Activated CD4-positive, alpha-beta memory T cell treated with anti-CD3 and anti-CD28 coated beads for 36 hours (primary cell): ENCODE measurements around the gene TRIM72. TPM values are rescaled to one million over a fixed set of nuclear protein-coding genes. Genes with fewer than 3 reads are reported as not detected.
"Not testable (repeated sequence)": the region's sequence is repeated elsewhere in the genome, so short reads cannot be mapped to it uniquely, and the experiment has no call there.

Experiments
- CTCF ChIA-PET: fragments of 350-600 bp; sonication (Branson Sonifier 250); formaldehyde crosslinking; loops from one replicate; lab custom pipeline; 2021; ENCODE audit warnings: antibody characterized with exemption, inconsistent platforms; lab: Charles Lee
- POLR2A ChIA-PET: fragments of 350-600 bp; sonication (Branson Sonifier 250); formaldehyde crosslinking; loops from one replicate; lab custom pipeline; 2021; ENCODE audit warnings: antibody characterized with exemption; lab: Charles Lee
- DNase-seq: peaks from one replicate; pipeline ENCODE4 v3.0.0-alpha.2; 2020
- H3K27ac Mint-ChIP-seq: one replicate; pipeline ENCODE4 v1.8.0; 2021; ENCODE audit warnings: mixed read lengths
- H3K27me3 Mint-ChIP-seq: one replicate; pipeline ENCODE4 v1.8.0; 2021; ENCODE audit warnings: mixed read lengths
- H3K36me3 Mint-ChIP-seq: one replicate; pipeline ENCODE4 v1.8.0; 2021; ENCODE audit warnings: mixed read lengths
- H3K4me1 Mint-ChIP-seq: one replicate; pipeline ENCODE4 v1.8.0; 2021; ENCODE audit warnings: low read depth, mixed read lengths
- H3K4me3 Mint-ChIP-seq: one replicate; pipeline ENCODE4 v1.8.0; 2021; ENCODE audit warnings: mild to moderate bottlenecking, mixed read lengths
- H3K9me3 Mint-ChIP-seq: one replicate; pipeline ENCODE4 v1.8.0; 2021; ENCODE audit warnings: mixed read lengths
- intact Hi-C: fragments of 100-400 bp; cut with micrococcal nuclease; formaldehyde crosslinking; loops from one replicate; pipeline ENCODE4 v1.15.1; 2023
- total RNA-seq, 2 experiments: library from RNA; stranded (reverse); gene quantifications; one replicate each; pipeline ENCODE4 v1.2.3, GENCODE V29; 2021

TRIM72 gene, protein sequence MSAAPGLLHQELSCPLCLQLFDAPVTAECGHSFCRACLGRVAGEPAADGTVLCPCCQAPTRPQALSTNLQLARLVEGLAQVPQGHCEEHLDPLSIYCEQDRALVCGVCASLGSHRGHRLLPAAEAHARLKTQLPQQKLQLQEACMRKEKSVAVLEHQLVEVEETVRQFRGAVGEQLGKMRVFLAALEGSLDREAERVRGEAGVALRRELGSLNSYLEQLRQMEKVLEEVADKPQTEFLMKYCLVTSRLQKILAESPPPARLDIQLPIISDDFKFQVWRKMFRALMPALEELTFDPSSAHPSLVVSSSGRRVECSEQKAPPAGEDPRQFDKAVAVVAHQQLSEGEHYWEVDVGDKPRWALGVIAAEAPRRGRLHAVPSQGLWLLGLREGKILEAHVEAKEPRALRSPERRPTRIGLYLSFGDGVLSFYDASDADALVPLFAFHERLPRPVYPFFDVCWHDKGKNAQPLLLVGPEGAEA
- total RNA-seq, result not detected

DNA sequence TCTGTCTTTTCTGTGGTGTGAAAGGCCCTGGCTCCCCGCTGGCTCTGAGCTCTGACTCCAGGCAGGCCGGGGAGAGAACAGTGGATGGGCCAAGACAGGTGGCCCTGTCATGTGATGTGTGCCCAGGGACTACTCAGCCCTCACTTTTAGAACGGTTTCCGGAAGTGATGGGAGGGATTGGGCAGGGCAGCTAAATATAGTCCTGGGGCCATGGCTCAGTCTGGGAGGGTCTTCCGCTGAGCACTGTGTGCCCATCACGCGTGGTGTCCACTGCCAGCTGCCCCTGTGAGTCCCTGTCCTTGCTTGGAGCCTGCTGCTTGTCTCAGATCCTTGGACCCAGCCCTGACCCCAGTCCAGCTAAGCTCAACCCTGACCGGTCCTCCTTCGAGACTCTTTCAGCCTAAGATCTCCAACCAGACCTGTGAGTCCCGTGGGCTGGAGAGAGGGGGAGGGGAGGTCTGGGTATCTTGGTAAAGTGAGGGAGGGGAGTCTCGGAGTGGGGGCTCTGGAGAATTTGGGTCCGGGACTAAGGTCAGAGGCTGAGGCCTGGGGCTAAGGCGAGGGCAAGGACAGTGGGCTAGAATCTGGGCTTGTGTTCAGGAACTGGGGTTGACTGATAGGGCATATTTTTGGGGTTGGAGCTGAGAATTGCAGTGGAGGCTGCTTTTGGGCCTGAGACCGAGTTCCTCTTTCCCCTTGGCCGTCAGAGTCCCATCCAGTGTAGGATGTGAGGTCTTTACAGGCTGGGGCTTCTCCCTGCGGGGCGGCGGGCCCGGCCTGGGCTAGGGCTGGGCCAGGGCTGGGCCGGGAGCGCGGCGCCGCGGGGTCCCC lies at the start of gene TRIM72:
Gene TRIM72, plus strand, starts transcription at position 243 of the 831 bp plus-strand sequence. CDS start 620 bp downstream, outside the sequence.
- H3K27ac Mint-ChIP-seq, result no peak within 1 kb of the TSS
- DNase-seq, result no peak
- H3K4me3 Mint-ChIP-seq, result no peak within 1 kb of the TSS
- CTCF ChIA-PET, result interaction anchor here (0.9 kb wide), 1 partner anchor 72 kb away, joined by 6 read pairs; no protein-coding TSS in a partner anchor
- H3K9me3 Mint-ChIP-seq, result no peaks in the 10 kb centered on the region
- intact Hi-C loops, result no loop called here
- POLR2A ChIA-PET, result interaction anchor here (2.1 kb wide), 1 partner anchor 34 kb away, joined by 10 read pairs; the partner anchor contains the start of gene FUS
- no peaks in the 10 kb centered on the region for H3K36me3 Mint-ChIP-seq
- peaks cover 42% of the 10 kb centered on the region for H3K27me3 Mint-ChIP-seq
- H3K4me1 Mint-ChIP-seq, result peaks cover 21% of the 10 kb centered on the region

DNA sequence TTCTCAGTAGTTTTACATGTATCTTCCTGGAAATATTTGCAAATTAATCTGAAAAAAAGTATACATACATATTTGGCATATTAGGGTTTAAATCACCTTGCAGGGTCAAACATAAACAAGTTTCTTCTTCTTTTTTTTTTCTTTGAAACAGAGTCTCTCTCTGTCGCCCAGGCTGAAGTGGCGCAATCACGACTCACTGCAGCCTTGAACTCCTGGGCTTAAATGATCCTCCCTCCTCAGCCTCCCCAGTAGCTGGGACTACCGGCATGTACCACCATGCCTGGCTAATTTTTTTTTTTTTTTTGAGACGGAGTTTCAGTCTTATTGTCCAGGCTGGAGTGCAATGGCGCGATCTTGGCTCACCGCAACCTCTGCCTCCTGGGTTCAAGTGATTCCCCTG lies 46.6 kb upstream of the TRIM72 start:
- intact Hi-C loops, result no loop called here
- Mint-ChIP-seq H3K27ac (no peak overlapping the region), H3K36me3 (no peaks in the 10 kb centered on the region), H3K4me3 (no peak overlapping the region), H3K4me1 (no peaks in the 10 kb centered on the region), H3K9me3 (no peaks in the 10 kb centered on the region), H3K27me3 (no peaks in the 10 kb centered on the region)
- no peak for DNase-seq
- ChIA-PET CTCF (interaction anchor here (1.0 to 1.9 kb wide), 2 partner anchors 9 to 25 kb away, joined by 4 to 10 read pairs; no protein-coding TSS in a partner anchor), POLR2A (interaction anchor here (0.7 kb wide), 1 partner anchor 26 kb away, joined by 3 read pairs; no protein-coding TSS in a partner anchor)

DNA sequence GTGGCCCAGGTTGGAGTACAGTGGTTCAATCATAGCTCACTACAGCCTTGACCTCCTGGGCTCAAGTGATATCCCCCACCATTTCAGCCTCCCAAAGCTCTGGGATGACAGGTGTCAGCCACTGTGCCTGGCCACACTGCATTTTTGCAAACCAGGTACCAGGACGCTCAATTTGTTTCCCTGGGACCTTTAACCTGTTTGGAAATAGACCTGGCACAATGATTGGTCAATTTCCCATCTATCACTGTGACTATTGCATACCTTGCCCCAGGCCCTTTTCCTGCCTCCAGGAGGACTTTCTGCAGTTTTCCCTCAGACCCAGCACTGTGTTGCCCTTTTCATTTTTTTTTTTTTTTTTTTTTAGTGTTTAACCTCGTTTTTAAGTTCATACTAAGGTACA lies 45.1 kb upstream of the TRIM72 start:
- DNase-seq, result no peak
- no peaks in the 10 kb centered on the region for H3K4me1 Mint-ChIP-seq
- ChIA-PET POLR2A (no interaction called here), CTCF (interaction anchor here (1.9 kb wide), 1 partner anchor 27 kb away, joined by 10 read pairs; no protein-coding TSS in a partner anchor)
- intact Hi-C loops, result no loop called here
- no peaks in the 10 kb centered on the region for H3K36me3 Mint-ChIP-seq
- H3K9me3 Mint-ChIP-seq, result no peaks in the 10 kb centered on the region
- no peak overlapping the region for H3K4me3 Mint-ChIP-seq
- no peaks in the 10 kb centered on the region for H3K27me3 Mint-ChIP-seq
- no peak overlapping the region for H3K27ac Mint-ChIP-seq

DNA sequence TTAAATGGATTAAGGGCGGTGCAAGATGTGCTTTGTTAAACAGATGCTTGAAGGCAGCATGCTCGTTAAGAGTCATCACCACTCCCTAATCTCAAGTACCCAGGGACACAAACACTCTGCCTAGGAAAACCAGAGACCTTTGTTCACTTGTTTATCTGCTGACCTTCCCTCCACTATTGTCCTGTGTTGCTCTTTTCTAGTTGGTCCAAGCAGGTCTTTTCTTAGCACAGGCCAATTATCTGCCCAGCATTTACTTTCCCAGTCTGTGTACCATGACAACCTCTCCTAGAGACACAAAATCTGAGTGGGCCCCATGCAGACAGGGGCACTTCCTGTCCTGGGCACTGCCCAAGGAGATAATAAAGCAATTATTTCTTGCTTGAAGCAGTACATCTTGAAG lies 43.9 kb upstream of the TRIM72 start:
- intact Hi-C loops, POLR2A ChIA-PET, H3K36me3 Mint-ChIP-seq, H3K27me3 Mint-ChIP-seq, H3K9me3 Mint-ChIP-seq, H3K4me3 Mint-ChIP-seq, H3K27ac Mint-ChIP-seq, CTCF ChIA-PET, H3K4me1 Mint-ChIP-seq, DNase-seq: not testable (repeated sequence)

DNA sequence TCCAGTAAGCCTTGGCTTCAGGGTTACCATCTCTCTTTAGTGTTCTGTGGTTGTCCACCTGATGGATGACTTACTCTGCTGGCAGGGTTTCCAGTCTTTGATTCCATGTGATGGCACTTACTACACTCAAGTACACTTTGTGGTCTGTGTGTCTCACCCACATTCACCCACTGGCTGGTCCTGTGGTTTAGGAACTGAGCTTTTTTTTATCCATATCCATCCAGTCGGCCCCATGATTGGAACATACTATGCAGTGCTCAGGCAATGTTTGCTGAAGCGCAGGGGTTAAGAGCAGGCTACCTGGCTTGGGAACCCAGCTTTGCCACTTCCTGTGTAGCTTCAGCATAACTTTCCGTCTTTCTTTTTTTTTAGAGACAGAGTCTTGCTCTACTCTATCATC lies 36.8 kb upstream of the TRIM72 start:
- Mint-ChIP-seq H3K27me3 (peaks cover 4% of the 10 kb centered on the region), H3K27ac (peak overlapping the region; percentile 7)
- POLR2A ChIA-PET, result interaction anchor here (1.1 to 4.1 kb wide), 3 partner anchors 12 to 25 kb away, joined by 3 to 15 read pairs (median 5); partner anchors contain the start of gene PYCARD

DNA sequence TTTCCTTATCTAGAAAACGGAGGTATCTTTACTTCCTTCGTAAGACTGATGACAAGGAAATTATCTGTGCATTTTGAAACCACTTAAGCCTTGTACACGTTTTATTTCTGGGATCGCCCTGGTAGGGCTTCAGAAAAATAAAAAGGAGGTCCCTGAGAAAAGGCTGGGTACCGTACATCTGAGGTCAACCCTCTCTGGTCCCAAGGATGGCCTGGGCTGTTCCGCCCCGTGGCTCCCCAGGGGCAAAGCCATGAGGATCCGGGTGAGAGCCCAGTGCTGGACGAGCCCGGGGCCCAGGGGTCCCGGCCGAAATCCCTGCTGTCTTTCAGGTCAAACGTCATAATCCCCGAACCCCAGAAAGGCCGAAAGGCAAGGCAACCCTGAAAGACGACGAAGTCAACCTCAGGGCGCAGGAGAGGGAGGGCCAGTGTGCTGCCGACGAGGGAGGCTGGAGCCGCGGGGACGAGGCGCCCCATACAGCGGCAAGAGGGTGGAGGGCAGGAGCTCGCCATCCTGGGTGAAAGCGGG lies 34.6 kb upstream of the TRIM72 start:
- Mint-ChIP-seq H3K27me3 (peaks cover 4% of the 10 kb centered on the region), H3K27ac (peak overlapping the region; percentile 99), H3K4me3 (peak overlapping the region; percentile 86), H3K36me3 (peaks cover 41% of the 10 kb centered on the region), H3K9me3 (no peaks in the 10 kb centered on the region), H3K4me1 (peaks cover 40% of the 10 kb centered on the region)
- intact Hi-C loops, result loop anchor here (1.0 to 5.0 kb wide), 3 partner anchors 37 to 698 kb away; no protein-coding TSS in a partner anchor
- POLR2A ChIA-PET, result interaction anchor here (0.5 to 4.1 kb wide), 22 partner anchors 10 to 694 kb away, joined by 3 to 44 read pairs (median 6); partner anchors contain the start of genes ARMC5, BCKDK, KAT8 and ORAI3
- DNase-seq, result no peak
- CTCF ChIA-PET, result interaction anchor here (0.6 to 2.1 kb wide), 3 partner anchors 19 to 689 kb away, joined by 3 to 14 read pairs (median 4); no protein-coding TSS in a partner anchor

More for the DNA sequence above, 36.8 kb upstream of the TRIM72 start:
- Mint-ChIP-seq H3K9me3 (no peaks in the 10 kb centered on the region), H3K36me3 (peaks cover 20% of the 10 kb centered on the region), H3K4me1 (peaks cover 20% of the 10 kb centered on the region), H3K4me3 (peak overlapping the region; percentile 38)
- CTCF ChIA-PET, result interaction anchor here (1.1 to 3.0 kb wide), 3 partner anchors 32 to 363 kb away, joined by 4 to 18 read pairs (median 5); no protein-coding TSS in a partner anchor
- intact Hi-C loops, result loop anchor here (1.0 to 5.0 kb wide), 3 partner anchors 18 to 700 kb away; no protein-coding TSS in a partner anchor
- peak; percentile 81 for DNase-seq

DNA sequence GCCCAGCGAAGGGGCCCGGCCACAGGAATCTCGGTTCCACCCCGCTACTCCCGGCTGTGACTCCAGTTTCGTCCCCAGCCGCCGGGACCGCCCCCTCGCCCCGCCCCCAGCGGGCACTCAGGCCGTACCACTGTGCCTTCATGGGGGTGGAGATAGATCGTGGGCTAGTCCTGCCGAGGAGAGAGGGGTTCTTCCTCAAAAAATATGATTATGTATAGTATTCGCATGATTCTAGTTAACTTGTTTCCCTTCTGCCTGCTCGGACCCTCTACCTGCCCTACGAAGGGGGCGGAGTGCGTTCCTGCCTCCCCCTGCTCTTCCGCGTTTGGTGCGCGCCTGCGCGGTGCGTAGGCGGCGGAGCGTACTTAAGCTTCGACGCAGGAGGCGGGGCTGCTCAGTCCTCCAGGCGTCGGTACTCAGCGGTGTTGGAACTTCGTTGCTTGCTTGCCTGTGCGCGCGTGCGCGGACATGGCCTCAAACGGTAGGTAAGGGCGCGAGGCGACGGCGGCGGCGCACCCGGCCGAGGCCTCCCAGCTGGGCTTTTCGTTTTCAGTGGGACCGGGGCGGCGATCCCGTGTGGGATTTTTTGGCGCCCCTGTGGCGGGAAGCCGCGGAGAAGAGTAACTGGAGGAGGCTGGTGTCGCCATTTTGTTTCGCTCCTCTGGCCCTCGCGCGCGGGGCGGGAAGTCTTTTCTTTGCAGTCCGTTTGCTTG lies 34.0 kb upstream of the TRIM72 start, which contains the start of gene FUS:
Gene FUS, plus strand, starts transcription at position 393 of the 713 bp plus-strand sequence. Its CDS starts 76 bp downstream, at position 469.
- Mint-ChIP-seq H3K9me3 (no peaks in the 10 kb centered on the region), H3K36me3 (peaks cover 45% of the 10 kb centered on the region), H3K27ac (peak within 1 kb of the TSS; percentile 99), H3K27me3 (peaks cover 4% of the 10 kb centered on the region), H3K4me1 (peaks cover 44% of the 10 kb centered on the region), H3K4me3 (peak within 1 kb of the TSS; percentile 86)
- CTCF ChIA-PET, result interaction anchor here (0.6 to 2.1 kb wide), 3 partner anchors 19 to 689 kb away, joined by 3 to 14 read pairs (median 4); no protein-coding TSS in a partner anchor
- POLR2A ChIA-PET, result interaction anchor here (0.5 to 4.1 kb wide), 29 partner anchors 10 to 697 kb away, joined by 3 to 44 read pairs (median 5); partner anchors contain the start of genes ARMC5, BCKDK, KAT8 and ORAI3
- intact Hi-C loops, result loop anchor here (1.0 to 5.0 kb wide), 4 partner anchors 38 to 697 kb away; partner anchors contain the start of genes ZNF646 and ZNF668
- peak; percentile 93 for DNase-seq

DNA sequence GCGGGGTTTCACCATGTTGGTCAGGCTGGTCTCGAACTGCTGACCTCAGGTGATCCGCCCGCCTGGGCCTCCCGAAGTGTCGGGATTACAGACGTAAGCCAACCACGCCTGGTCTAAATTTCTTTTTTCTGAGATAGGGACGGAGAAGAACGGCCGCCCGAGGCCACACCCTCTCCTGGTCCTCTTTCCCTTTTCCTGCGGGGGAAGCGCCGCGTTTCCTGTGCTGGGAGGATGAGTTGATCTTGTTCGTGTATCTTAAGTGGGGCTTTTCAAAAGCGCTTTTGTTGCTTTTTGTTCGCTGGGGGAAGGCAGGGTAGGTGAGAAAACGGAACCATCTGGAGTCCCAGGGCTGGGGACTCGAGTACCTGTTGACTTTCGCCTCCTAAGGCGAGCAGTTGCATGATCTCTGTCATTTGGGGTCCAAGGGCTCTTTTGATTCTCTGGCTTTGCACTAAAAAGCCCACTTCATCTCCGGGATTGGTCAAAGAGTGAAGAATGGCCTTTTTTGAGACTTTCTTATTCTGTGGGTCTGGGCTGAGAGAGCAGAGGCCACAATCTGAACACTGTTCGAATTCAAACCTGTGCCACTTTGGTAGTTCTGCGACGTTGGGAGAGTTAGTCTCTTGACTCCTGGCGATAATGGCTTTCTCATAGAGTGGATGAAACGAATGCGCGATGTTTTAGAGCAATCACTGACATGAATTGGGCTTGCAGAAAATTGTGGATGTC lies 32.7 kb upstream of the TRIM72 start:
- H3K27ac Mint-ChIP-seq, result peak overlapping the region; percentile 99
- H3K36me3 Mint-ChIP-seq, result peaks cover 59% of the 10 kb centered on the region
- ChIA-PET POLR2A (interaction anchor here (0.8 to 4.1 kb wide), 18 partner anchors 8 to 696 kb away, joined by 3 to 44 read pairs (median 6); partner anchors contain the start of genes KAT8, PRSS8, PYCARD and ZNF267), CTCF (interaction anchor here (2.1 kb wide), 1 partner anchor 39 kb away, joined by 14 read pairs; no protein-coding TSS in a partner anchor)
- H3K4me1 Mint-ChIP-seq, result peaks cover 58% of the 10 kb centered on the region
- peak overlapping the region; percentile 86 for H3K4me3 Mint-ChIP-seq
- DNase-seq, result peak; percentile 61
- H3K9me3 Mint-ChIP-seq, result no peaks in the 10 kb centered on the region
- peaks cover 4% of the 10 kb centered on the region for H3K27me3 Mint-ChIP-seq
- intact Hi-C loops, result no loop called here

DNA sequence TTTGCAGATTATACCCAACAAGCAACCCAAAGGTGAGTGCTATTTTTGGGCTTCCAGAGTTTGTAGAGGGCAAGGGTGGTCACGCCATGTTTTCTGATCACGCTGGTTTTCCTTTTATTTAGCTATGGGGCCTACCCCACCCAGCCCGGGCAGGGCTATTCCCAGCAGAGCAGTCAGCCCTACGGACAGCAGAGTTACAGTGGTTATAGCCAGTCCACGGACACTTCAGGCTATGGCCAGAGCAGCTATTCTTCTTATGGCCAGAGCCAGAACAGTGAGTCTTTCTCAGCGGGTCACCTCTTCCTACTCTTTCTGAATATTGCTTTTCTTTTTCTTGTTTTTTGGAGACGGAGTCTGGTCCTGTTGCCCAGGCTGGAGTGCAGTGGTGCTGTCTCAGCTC lies 31.5 kb upstream of the TRIM72 start:
- peaks cover 63% of the 10 kb centered on the region for H3K4me1 Mint-ChIP-seq
- peaks cover 70% of the 10 kb centered on the region for H3K36me3 Mint-ChIP-seq
- intact Hi-C loops, result no loop called here
- DNase-seq, result no peak
- H3K27me3 Mint-ChIP-seq, result peaks cover 4% of the 10 kb centered on the region
- peak overlapping the region; percentile 81 for H3K27ac Mint-ChIP-seq
- ChIA-PET CTCF (interaction anchor here (0.8 to 1.3 kb wide), 2 partner anchors 40 to 198 kb away, joined by 3 to 6 read pairs; partner anchors contain the start of gene HSD3B7), POLR2A (interaction anchor here (0.8 to 1.3 kb wide), 8 partner anchors 11 to 40 kb away, joined by 3 to 5 read pairs (median 3); partner anchors contain the start of gene PYCARD)
- H3K4me3 Mint-ChIP-seq, result peak overlapping the region; percentile 86
- no peaks in the 10 kb centered on the region for H3K9me3 Mint-ChIP-seq
